Esophagus muscularis mucosa (tissue), 4 donors: ENCODE measurements around the gene STK33. TPM values are rescaled to one million over a fixed set of nuclear protein-coding genes. Genes with fewer than 3 reads are reported as not detected.

Experiments used
- DNase-seq: peaks from one replicate; pipeline ENCODE4 v3.0.0-alpha.2; 2017; ENCODE audit errors: extremely low spot score
- H3K27ac ChIP-seq, 4 donors: fragments of 200-600 bp; sonication (generic); replicated peaks in 1 of 4; 1 replicate in 3 of 4; 2 replicates in 1 of 4; pipeline ENCODE4 v1.5.1; 2016 to 2019; ENCODE audit warnings: mild to moderate bottlenecking in 1 of 4
- H3K27me3 ChIP-seq, 4 donors: fragments of 200-600 bp; sonication (generic); one replicate each; pipeline versions ENCODE4 v1.5.1 to v1.6.0; 2016 to 2019
- H3K36me3 ChIP-seq, 4 donors: fragments of 200-600 bp; sonication (generic); one replicate each; pipeline ENCODE4 v1.5.1; 2016 to 2019
- H3K4me1 ChIP-seq, 4 donors: fragments of 200-600 bp; sonication (generic); one replicate each; pipeline ENCODE4 v1.5.1; 2016 to 2019
- H3K4me3 ChIP-seq, 4 donors: fragments of 200-600 bp; sonication (generic); 1 replicate in 2 of 4; 2 replicates in 2 of 4; pipeline ENCODE4 v1.5.1; 2016 to 2019; ENCODE audit warnings: mild to moderate bottlenecking in 4 of 4, moderate library complexity in 1 of 4
- H3K9me3 ChIP-seq, 4 donors: fragments of 200-600 bp; sonication (generic); 1 replicate in 3 of 4; 2 replicates in 1 of 4; pipeline ENCODE4 v1.5.1; 2016 to 2019
- CTCF ChIP-seq, 3 experiments: fragments of 200-600 bp in 2 of 3; fragments of 450-650 bp in 1 of 3; sonication (generic) in 2 of 3; IDR thresholded peaks; one replicate each; pipeline ENCODE4 v1.5.1; 2017 to 2019; ENCODE audit warnings: antibody characterized with exemption in 3 of 3, mild to moderate bottlenecking in 2 of 3, moderate library complexity in 1 of 3
- EP300 ChIP-seq: sonication (generic); formaldehyde crosslinking; IDR thresholded peaks from one replicate; pipeline ENCODE4 v1.6.1; 2017; ENCODE audit warnings: antibody characterized with exemption
- POLR2A ChIP-seq: fragments of 450-650 bp; IDR thresholded peaks from one replicate; pipeline ENCODE4 v1.6.1; 2017; ENCODE audit warnings: antibody characterized with exemption, moderate library complexity, mild to moderate bottlenecking, low read depth
- POLR2AphosphoS5 ChIP-seq, 2 donors: sonication (generic); formaldehyde crosslinking; IDR thresholded peaks; one replicate each; pipeline ENCODE4 v1.6.1; 2017; ENCODE audit warnings: antibody characterized with exemption in 2 of 2
- WGBS: methylation state at CpG from one replicate; pipeline ENCODE4 v1.1.5; 2018; 5-methylcytosine and 5-hydroxymethylcytosine counted together
- intact Hi-C: fragments of 100-400 bp; cut with DNase I; formaldehyde crosslinking; loops from one replicate; pipeline ENCODE4 v1.15.1; 2023
- total RNA-seq, 4 donors: library from RNA; depleted of rRNA; stranded (reverse); fragments of >200 nt; gene quantifications; one replicate each; pipeline versions ENCODE4 v1.1.0 to v1.2.1, GENCODE V29; 2016

STK33 gene
- total RNA-seq, 4 donors from 2014 or later, result 12.7 to 29.1 (median 19.8) TPM

GRCh38 chr11:8598506-8598905 is 4.5 kb upstream of the STK33 start:
- TF ChIP-seq EP300, result no peak
- no peak for TF ChIP-seq CTCF (IDR thresholded peaks at IDR 0.05)
- TF ChIP-seq POLR2AphosphoS5 (IDR thresholded peaks at IDR 0.05), result no peak
- no peak for TF ChIP-seq POLR2A
- intact Hi-C loops, result loop anchor here (10.0 kb wide), 1 partner anchor 216 kb away; a partner anchor contains a TSS
- H3K9me3 ChIP-seq, result no peaks in the 10 kb centered on the region
- WGBS, result 97% methylated on average over 1 of the region's 1 CpG
- DNase-seq, result no peak
- H3K27ac ChIP-seq, result no peak overlapping the region
- no peak overlapping the region for H3K4me3 ChIP-seq
- no peaks in the 10 kb centered on the region for H3K36me3 ChIP-seq
- peaks cover 0 to 10% (median 3%) of the 10 kb centered on the region in 4 donors for H3K27me3 ChIP-seq
- H3K4me1 ChIP-seq, result peaks cover 7 to 30% (median 13%) of the 10 kb centered on the region in 4 donors

- Histone ChIP-seq H3K4me1 (peaks cover 7 to 36% (median 17%) of the 10 kb centered on the region in 4 donors), H3K4me3 (no peak overlapping the region), H3K9me3 (no peaks in the 10 kb centered on the region), H3K27me3 (peaks cover 0 to 10% (median 3%) of the 10 kb centered on the region in 4 donors), H3K36me3 (no peaks in the 10 kb centered on the region), H3K27ac (peak overlapping the region in 1 of 4 donors; percentile 12)
- intact Hi-C loops, result loop anchor here (10.0 kb wide), 1 partner anchor 218 kb away; a partner anchor contains a TSS
- 28% methylated on average over 3 of the region's 3 CpGs for WGBS
- TF ChIP-seq POLR2A, result no peak
- no peak for TF ChIP-seq EP300
- TF ChIP-seq POLR2AphosphoS5 (IDR thresholded peaks at IDR 0.05), result no peak
- no peak for TF ChIP-seq CTCF (IDR thresholded peaks at IDR 0.05)
- DNase-seq, result no peak
These were observed 3.2 kb upstream of the STK33 start for GRCh38 chr11:8597182-8597581.

- intact Hi-C loops, result loop anchor here (10.0 kb wide), 1 partner anchor 218 kb away; a partner anchor contains a TSS
These were observed 2.5 kb upstream of the STK33 start for GRCh38 chr11:8596504-8597046.

GRCh38 chr11:8593455-8593854 is 573 bp downstream of the STK33 start:
- H3K9me3 ChIP-seq, result no peaks in the 10 kb centered on the region
- H3K4me1 ChIP-seq, result peaks cover 7 to 36% (median 17%) of the 10 kb centered on the region in 4 donors
- peak overlapping the region; percentile 72 to 76 (median 74) for H3K4me3 ChIP-seq
- H3K27me3 ChIP-seq, result peaks cover 0 to 10% (median 3%) of the 10 kb centered on the region in 4 donors
- DNase-seq, result no peak
- no peaks in the 10 kb centered on the region for H3K36me3 ChIP-seq
- TF ChIP-seq POLR2A (no peak), EP300 (no peak), CTCF (IDR thresholded peaks at IDR 0.05) (no peak), POLR2AphosphoS5 (IDR thresholded peaks at IDR 0.05) (no peak)
- WGBS, result 16% methylated on average over 7 of the region's 7 CpGs
- intact Hi-C loops, result loop anchor here (10.0 kb wide), 1 partner anchor 221 kb away; a partner anchor contains a TSS
- H3K27ac ChIP-seq, result peak overlapping the region in 3 of 4 donors; percentile 65 to 84 (median 80)

More at GRCh38 chr11:8596504-8597046, 2.5 kb upstream of the STK33 start:
- peak overlapping the region in 1 of 4 donors; percentile 12 for H3K27ac ChIP-seq
- H3K9me3 ChIP-seq, result no peaks in the 10 kb centered on the region
- H3K4me1 ChIP-seq, result peaks cover 7 to 36% (median 17%) of the 10 kb centered on the region in 4 donors
- H3K36me3 ChIP-seq, result no peaks in the 10 kb centered on the region
- H3K27me3 ChIP-seq, result peaks cover 0 to 10% (median 3%) of the 10 kb centered on the region in 4 donors
- H3K4me3 ChIP-seq, result no peak overlapping the region
- TF ChIP-seq CTCF (IDR thresholded peaks at IDR 0.05) (no peak), POLR2AphosphoS5 (IDR thresholded peaks at IDR 0.05) (no peak), POLR2A (no peak), EP300 (no peak)
- no peak for DNase-seq
